BE2C (cell line): ENCODE results near the gene LAMTOR1.

Experiments
- DNase-seq: peaks from one replicate; pipeline ENCODE4 v3.0.0-alpha.2; 2020
- H3K27me3 ChIP-seq: fragments of 250-450 bp; sonication (Bioruptor Pico); 2 replicates; pipeline ENCODE4 v1.5.1; 2020; ENCODE audit warnings: mild to moderate bottlenecking
- H3K36me3 ChIP-seq: fragments of 250-450 bp; sonication (Bioruptor Pico); 2 replicates; pipeline ENCODE4 v1.5.1; 2020; ENCODE audit warnings: mild to moderate bottlenecking
- H3K4me1 ChIP-seq: fragments of 250-450 bp; sonication (Bioruptor Pico); 2 replicates; pipeline ENCODE4 v1.5.1; 2020
- H3K4me3 ChIP-seq: 2 replicates; pipeline ENCODE4 v1.5.1; 2011; ENCODE audit warnings: low read depth, low read length
- H3K9me3 ChIP-seq: fragments of 250-450 bp; sonication (Bioruptor Pico); 2 replicates; pipeline ENCODE4 v1.5.1; 2020
- CTCF ChIP-seq: IDR thresholded peaks from 2 replicates; pipeline ENCODE4 v1.5.1; 2012; ENCODE audit warnings: mild to moderate bottlenecking, low read depth, low read length

Gene LAMTOR1

GRCh38 chr11:72112143-72112977 lies 9.3 kb upstream of the LAMTOR1 start, which contains the start of gene ANAPC15:
ANAPC15 (minus strand) TSS chr11:72112695; CDS start chr11:72111276, 1,419 bp downstream.
- H3K4me1 ChIP-seq = peaks cover 8% of the 10 kb centered on the region
- no peak for TF ChIP-seq CTCF
- peak; percentile 97 for DNase-seq
- no peaks in the 10 kb centered on the region for H3K27me3 ChIP-seq
- no peaks in the 10 kb centered on the region for H3K9me3 ChIP-seq
- H3K36me3 ChIP-seq = peaks cover 6% of the 10 kb centered on the region
- peak within 1 kb of the TSS; percentile 78 for H3K4me3 ChIP-seq

GRCh38 chr11:72111300-72112142 lies 8.4 kb upstream of the LAMTOR1 start:
- Histone ChIP-seq H3K9me3 (no peaks in the 10 kb centered on the region), H3K36me3 (peaks cover 6% of the 10 kb centered on the region), H3K4me3 (peak overlapping the region; percentile 78), H3K27me3 (no peaks in the 10 kb centered on the region), H3K4me1 (peaks cover 8% of the 10 kb centered on the region)
- no peak for DNase-seq
- TF ChIP-seq CTCF = no peak

GRCh38 chr11:72105888-72106287 lies 2.8 kb upstream of the LAMTOR1 start, which contains the start of gene TOMT:
TOMT (plus strand) TSS chr11:72105924; CDS start chr11:72105952, 28 bp downstream.
- Histone ChIP-seq H3K4me1 (peaks cover 6% of the 10 kb centered on the region; the same call in 1 of the 2 replicates), H3K27me3 (no peaks in the 10 kb centered on the region), H3K9me3 (no peaks in the 10 kb centered on the region), H3K36me3 (peaks cover 1% of the 10 kb centered on the region), H3K4me3 (no peak within 1 kb of the TSS)
- no peak for TF ChIP-seq CTCF
- no peak for DNase-seq

- TF ChIP-seq CTCF = no peak
- H3K27me3 ChIP-seq = no peaks in the 10 kb centered on the region
- no peaks in the 10 kb centered on the region for H3K9me3 ChIP-seq
These were observed 664 bp upstream of the LAMTOR1 start for GRCh38 chr11:72103754-72104167.

GRCh38 chr11:72102631-72102945 lies 509 bp downstream of the LAMTOR1 start:
- no peaks in the 10 kb centered on the region for H3K9me3 ChIP-seq
- peak overlapping the region; percentile 95 for H3K4me3 ChIP-seq
- peaks cover 17% of the 10 kb centered on the region for H3K36me3 ChIP-seq
- no peaks in the 10 kb centered on the region for H3K27me3 ChIP-seq
- peaks cover 6% of the 10 kb centered on the region; the same call in 1 of the 2 replicates for H3K4me1 ChIP-seq
- TF ChIP-seq CTCF = no peak
- no peak for DNase-seq

More at GRCh38 chr11:72103754-72104167, 664 bp upstream of the LAMTOR1 start:
- Histone ChIP-seq H3K4me3 (peak overlapping the region; percentile 49), H3K36me3 (peaks cover 6% of the 10 kb centered on the region), H3K4me1 (peaks cover 6% of the 10 kb centered on the region; the same call in 1 of the 2 replicates)
- no peak for DNase-seq
